ENCODE results near the gene AGPAT1. TPM values are rescaled to one million over a fixed set of nuclear protein-coding genes. Genes with fewer than 3 reads are reported as not detected.
A peak's percentile ranks its signal among the peaks of the same experiment; 100 is the strongest.

AGPAT1 gene
- total RNA-seq, 1 donor from 2014 or later, result 43.0 TPM

- H3K27me3 ChIP-seq (ENCODE audit: low read depth), result no peaks in the 10 kb centered on the region
- peaks cover 82% of the 10 kb centered on the region for H3K4me1 ChIP-seq
- no peaks in the 10 kb centered on the region for H3K9me3 ChIP-seq (replicated peaks)
- peak overlapping the region; percentile 98 for H3K27ac ChIP-seq (replicated peaks)
- no peak for TF ChIP-seq CTCF (IDR thresholded peaks at IDR 0.05; ENCODE audit: borderline replicate concordance)
- no peak for DNase-seq
- H3K36me3 ChIP-seq, result peaks cover 30% of the 10 kb centered on the region
- no peak overlapping the region for H3K4me3 ChIP-seq
- intact Hi-C loops (cut with micrococcal nuclease), result no loop called here
These were observed 5.3 kb upstream of the AGPAT1 start for GRCh38 chr6:32181148-32181702.

- no peaks in the 10 kb centered on the region for H3K9me3 ChIP-seq (replicated peaks)
- no peaks in the 10 kb centered on the region for H3K27me3 ChIP-seq (ENCODE audit: low read depth)
- H3K4me1 ChIP-seq, result peaks cover 85% of the 10 kb centered on the region
- no peak for DNase-seq
- H3K4me3 ChIP-seq, result peak overlapping the region; percentile 93
- peak overlapping the region; percentile 97 for H3K27ac ChIP-seq (replicated peaks)
- peaks cover 30% of the 10 kb centered on the region for H3K36me3 ChIP-seq
- intact Hi-C loops (cut with micrococcal nuclease), result no loop called here
- no peak for TF ChIP-seq CTCF (IDR thresholded peaks at IDR 0.05; ENCODE audit: borderline replicate concordance)
These were observed 4.0 kb upstream of the AGPAT1 start for GRCh38 chr6:32179766-32180405.

GRCh38 chr6:32178547-32179440 is 2.9 kb upstream of the AGPAT1 start:
- peak overlapping the region; percentile 97 for H3K27ac ChIP-seq (replicated peaks)
- peaks cover 30% of the 10 kb centered on the region for H3K36me3 ChIP-seq
- peak overlapping the region; percentile 93 for H3K4me3 ChIP-seq
- no peaks in the 10 kb centered on the region for H3K9me3 ChIP-seq (replicated peaks)
- peaks cover 81% of the 10 kb centered on the region for H3K4me1 ChIP-seq
- TF ChIP-seq CTCF (IDR thresholded peaks at IDR 0.05; ENCODE audit: borderline replicate concordance), result no peak
- H3K27me3 ChIP-seq (ENCODE audit: low read depth), result no peaks in the 10 kb centered on the region
- intact Hi-C loops (cut with micrococcal nuclease), result no loop called here
- no peak for DNase-seq

- H3K4me3 ChIP-seq, result peak within 1 kb of the TSS; percentile 93
- H3K27ac ChIP-seq (replicated peaks), result peak within 1 kb of the TSS; percentile 97
- intact Hi-C loops (cut with micrococcal nuclease), result no loop called here
- no peaks in the 10 kb centered on the region for H3K27me3 ChIP-seq (ENCODE audit: low read depth)
- peaks cover 77% of the 10 kb centered on the region for H3K4me1 ChIP-seq
- peaks cover 28% of the 10 kb centered on the region for H3K36me3 ChIP-seq
- peak; percentile 95 for DNase-seq
- TF ChIP-seq CTCF (IDR thresholded peaks at IDR 0.05; ENCODE audit: borderline replicate concordance), result no peak
- no peaks in the 10 kb centered on the region for H3K9me3 ChIP-seq (replicated peaks)
These were observed 2.1 kb upstream of the AGPAT1 start, which contains the start of gene RNF5 for GRCh38 chr6:32177788-32178546. RNF5 (plus strand) TSS chr6:32178405; CDS start chr6:32178512, 107 bp downstream.
